Erythroblast (primary cell): ENCODE data around the gene AMMECR1.

Experiments
- GATA1 ChIP-seq: IDR thresholded peaks from 2 replicates; pipeline ENCODE4 v1.6.1; 2011; ENCODE audit warnings: low read depth, mild to moderate bottlenecking, control low read depth, low read length, moderate library complexity
- POLR2A ChIP-seq: IDR thresholded peaks from 2 replicates; pipeline ENCODE4 v1.6.1; 2011; ENCODE audit warnings: mild to moderate bottlenecking, low read length

- TF ChIP-seq POLR2A (no peak), GATA1 (no peak)
Observed at GRCh38 chrX:110182362-110182761, 135.5 kb downstream of the AMMECR1 start.
